GM04503 (cell line): Measurements from ENCODE around the gene NDUFA13.
"Not testable (repeated sequence)": the region's sequence is repeated elsewhere in the genome, so short reads cannot be mapped to it uniquely, and the experiment has no call there.

Experiments used
- DNase-seq: peaks from one replicate; pipeline ENCODE4 v3.0.0-alpha.2; 2012; ENCODE audit warnings: low read depth

The NDUFA13 gene

DNA sequence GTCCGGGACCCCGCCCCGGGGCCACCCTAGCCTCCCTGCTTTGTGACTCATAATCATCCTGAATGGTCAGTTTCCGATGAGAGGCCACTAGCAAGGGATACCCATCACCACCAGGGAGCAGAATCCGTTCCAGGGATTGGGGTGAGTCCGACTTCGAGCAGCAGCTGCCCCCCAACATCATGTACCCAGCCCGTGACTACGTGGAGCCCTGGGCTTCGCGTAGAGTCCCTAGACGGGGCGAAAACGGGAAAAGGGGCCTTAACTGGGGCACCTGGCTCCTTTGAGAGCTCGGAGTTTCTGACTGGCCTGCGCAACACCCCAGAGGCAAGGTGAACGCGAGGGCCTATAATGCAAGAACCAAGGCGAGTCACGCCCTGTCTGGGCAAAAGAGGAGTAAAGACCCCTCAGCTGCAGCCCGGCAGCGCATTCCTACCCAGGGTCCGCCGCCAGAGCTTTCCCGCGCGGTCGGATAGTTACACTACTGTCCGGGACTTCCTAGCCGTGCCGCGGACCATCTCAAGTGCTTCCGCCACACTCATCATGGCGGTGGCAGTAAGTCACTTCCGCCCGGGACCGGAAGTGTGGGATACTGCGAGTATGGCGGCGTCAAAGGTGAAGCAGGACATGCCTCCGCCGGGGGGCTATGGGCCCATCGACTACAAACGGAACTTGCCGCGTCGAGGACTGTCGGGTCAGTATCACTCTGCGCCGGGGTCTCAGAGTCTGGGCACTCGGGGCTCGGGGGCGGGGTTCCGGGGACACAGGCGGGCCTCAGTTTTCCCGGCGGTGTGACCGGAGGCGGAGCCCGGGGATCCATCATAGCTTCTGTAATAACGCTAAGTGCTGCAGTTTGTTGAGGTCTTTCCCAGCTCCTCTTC lies at the start of gene NDUFA13:
Gene NDUFA13 (plus strand): TSS at position 584 of the 878 bp plus-strand sequence. CDS start 14 bp downstream, at position 598.
- DNase-seq: peak; percentile 54

DNA sequence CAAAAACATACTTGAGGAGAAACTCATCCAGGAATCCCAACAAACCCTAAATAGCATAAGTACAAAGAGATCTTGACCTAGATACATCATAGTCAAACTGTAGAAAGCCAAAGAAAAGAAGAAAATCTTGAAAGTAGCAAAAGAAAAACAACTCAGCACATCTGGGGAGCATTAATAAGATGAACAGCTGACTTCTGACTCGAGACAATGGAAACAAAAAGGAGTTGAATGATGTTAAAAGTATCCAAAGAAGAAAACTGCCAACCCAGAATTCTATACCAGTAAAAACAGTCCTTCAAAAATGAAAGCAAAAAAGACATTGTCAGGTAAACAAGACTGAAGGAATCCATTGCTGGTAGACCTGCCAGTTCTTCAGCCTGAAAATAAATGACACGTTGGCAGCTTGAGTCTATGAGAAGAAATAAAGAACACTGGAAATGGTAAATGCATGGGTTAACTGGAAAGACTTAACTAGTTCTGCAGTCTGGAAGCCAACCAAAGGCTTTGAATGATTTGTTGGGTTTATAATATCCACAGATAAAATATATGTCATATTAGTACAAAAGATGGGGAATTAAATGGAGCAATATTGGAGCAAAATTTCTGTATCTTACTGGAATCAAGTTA lies 47.5 kb upstream of the NDUFA13 start:
- no peak for DNase-seq

DNA sequence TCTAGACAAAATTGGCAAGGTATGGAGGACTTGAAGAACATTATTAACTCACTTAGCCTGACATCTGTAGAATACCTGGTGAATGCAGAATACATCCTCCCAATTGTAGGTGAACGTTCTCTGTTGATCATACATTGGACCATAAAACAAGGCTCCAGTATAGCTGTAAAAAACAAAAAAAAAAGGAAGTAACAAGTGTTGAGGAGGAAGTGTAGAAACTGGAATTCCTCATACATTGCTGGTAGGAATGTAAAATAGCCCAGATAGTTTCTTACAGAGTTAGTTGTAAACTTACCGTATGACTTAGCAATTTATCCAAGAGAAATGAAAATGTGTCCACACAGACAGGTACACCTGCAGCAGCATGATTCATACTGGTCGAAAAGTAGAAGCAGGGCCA lies 45.4 kb upstream of the NDUFA13 start:
- no peak for DNase-seq

DNA sequence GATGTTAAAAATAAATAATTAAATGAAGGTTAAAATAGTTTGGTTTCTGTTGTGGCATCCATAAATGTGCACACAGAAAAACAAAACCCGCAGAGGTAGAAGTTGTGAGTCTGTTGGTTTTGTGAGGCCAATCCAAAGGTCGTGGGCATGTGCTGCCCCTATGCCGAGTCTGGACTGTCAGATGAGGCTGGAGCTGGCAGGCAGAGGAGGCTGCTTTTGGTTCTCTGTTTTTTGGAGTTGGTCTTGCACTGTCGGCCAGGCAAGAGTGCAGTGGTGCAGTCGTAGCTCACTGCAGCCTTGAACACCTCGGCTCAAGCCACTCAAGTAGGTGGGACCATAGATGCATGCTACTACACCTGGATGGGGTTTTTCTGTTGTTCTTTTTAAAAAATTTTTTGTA lies 44.3 kb upstream of the NDUFA13 start:
- DNase-seq: no peak

DNA sequence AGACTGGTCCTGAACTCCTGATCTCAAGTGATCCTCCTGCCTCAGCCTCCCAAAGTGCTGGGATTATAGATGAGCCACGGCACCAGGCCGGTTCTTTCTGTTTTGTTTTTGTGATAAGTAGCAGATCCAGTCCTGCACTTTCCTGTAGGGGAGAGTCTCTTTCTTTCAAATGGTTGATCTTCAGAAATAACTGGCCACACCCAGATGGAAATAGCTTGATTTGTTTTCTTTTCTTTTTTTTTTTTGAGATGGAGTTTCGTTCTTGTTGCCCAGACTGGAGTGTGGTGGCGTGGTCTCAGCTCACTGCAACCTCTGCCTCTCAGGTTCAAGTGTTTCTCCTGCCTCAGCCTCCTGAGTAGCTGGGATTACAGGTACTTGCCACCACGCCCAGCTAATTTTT lies 43.9 kb upstream of the NDUFA13 start:
- not testable (repeated sequence) for DNase-seq

DNA sequence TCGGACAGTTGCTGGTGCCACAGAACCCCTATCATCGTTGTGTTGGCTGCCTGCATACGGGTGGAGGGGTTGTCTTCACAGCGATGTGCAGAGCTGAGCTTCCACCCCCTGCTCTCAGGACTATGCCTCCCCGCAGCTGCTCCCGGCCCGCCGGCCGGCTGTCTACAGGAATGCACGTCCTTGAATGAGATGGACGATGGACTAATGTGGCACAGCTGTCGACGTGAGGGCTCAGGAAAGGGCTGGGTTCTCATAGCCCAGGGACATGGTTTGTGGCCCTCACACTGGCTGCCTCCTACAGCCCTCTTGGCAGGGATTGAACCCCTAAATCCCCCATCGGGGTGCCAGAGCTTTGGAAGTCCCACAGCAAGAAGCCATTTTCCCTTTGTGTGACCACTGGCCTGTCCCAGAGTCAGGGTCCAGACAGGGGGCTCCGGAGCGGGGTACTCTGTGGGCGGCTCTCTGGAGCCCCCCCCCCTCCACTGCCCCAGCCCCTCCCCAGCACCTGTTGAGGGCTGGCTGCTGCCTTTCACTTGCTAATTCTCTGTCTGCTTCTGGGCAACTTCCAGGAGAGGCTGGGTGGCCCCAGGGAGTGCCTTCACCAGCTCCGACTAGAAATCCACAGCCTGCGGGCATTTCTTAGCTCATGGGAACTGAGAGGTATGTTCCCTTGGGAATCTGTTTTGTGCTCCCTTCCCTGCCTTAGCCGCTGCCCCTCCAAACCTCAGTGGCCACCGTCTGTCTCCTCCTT lies 40.8 kb upstream of the NDUFA13 start:
- no peak for DNase-seq

DNA sequence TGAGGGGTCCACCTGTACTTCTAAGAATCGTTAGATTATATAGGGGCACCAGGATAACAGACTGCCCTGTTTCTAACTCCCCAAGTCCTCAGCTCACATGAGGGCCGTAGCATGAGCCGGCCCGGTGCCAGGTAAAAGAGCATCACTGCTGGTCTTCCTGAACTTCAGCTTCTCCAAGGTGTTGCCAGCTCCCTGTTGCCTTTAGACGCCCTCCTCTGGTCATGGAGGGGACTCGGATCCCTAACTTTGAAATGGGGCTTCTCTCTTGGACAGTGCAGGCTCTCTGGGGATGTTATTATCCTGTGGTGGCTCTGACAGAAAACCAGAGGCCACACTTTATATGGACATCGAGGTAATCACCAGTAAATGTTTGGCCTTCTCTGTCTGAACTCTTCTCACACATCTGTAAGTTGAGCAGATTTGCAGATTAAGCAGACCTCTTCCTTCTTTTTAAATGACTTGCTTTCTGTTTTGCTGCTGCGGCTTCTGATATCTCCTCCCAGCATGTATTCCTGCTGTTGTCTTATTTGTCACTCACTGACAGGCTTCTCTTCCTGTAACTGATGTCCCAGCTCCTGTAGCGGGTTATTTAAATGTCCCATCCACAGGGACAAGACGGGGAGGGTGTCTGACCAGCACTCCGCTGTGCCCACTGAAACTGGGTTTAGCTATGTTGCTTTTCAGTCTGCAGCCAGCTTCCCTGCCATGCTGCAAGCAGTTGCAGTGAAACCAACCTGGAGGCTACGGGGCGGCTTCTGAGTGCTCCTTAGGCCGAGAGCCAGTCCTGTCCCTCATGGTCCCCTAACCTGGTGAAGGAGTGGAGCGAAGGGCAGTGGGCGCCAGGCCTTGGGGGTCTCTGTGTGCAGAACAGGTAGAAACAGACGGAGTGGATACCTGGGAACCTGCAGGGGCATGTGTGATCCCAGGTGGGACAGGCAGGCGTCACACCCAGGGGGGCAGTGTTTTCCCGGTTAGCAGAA lies 39.9 kb upstream of the NDUFA13 start:
- DNase-seq: no peak

DNA sequence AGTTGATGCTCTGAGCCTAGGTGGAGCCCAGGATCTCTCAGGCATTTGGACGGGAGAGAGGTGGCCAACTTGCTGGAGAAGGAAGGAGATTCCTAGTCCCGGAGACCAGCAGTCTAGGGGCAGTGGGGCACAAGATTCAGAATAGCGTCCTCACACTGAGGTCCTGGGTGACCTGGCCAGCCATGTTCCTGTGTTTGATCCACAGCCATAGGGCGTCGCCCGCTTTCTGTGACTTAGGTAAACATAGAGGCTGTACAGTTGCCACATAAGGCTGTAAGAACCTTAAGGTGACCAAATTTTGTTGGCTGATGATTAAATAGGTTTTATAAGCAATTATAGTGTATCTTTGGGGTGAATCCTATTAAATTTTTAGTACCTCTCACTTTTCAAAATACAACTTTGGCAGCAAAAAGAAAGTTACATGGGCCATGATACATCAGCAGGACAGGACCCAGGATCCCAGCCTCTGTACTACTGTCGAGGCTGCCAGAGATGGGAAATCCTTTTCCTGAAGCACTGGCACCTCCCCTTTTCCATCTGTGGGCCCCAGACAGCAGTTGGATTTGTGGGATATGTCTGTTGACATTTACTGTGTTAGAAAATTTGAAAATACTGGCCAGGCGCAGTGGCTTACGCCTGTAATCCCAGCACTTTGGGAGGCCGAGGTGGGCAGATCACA lies 38.2 kb upstream of the NDUFA13 start:
- DNase-seq: no peak

DNA sequence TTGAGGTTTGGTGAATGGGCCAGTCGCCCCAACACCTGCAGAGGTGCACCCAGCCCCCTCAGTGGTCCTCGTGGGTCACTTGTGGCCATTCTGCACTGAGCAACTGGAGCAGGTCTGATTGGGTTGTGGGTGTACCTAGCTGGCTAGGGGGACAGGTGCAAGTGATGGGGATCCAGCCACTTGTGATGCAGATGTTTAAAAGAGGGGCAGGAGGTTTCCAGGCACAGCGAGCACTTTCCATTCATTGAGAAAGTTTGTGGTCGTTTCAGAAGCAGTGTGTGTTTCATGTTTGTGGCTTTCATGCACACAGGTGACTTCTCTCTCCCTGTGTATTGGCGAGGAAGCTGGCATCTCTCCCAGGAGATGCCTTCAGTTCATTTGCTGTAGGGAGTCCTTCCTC lies 35.3 kb upstream of the NDUFA13 start:
- DNase-seq: no peak

DNA sequence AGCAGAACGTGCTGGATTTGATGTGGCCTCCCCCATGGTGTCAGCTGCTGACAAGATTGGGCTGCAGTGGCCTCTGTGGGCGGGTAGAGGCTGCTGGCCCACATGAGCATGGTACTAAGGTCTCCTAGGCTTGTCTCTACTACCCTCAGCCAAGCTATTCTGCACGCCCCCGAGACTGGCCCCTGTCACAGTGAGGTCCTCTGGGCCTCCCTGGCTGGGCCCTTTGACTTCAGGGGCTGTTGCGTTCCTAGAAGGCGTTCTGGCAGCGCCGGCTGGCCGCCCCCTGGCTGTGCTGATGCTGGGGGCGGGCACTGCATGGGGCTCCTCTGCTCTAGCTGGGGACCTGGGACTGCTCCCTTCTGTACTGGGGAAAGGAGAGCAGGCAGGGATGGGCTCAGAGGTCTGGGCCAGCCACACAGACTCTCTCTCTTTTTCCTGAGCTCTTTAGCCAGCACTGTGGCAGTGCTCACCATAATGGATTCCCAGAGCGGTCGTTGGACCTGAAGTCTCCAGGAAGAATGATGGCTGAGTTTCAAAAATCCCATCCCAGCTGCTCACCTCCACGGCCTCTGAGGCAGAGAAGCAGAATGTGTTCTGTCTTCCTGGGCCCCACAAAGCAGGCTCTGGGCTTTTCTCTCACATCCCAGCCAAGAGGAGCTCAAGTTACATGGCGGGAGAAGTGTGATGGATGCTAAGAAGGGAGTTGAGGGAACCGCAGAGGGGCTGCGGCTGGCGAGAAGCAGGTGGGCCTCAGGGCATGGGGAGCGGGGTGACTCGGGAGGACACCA lies 33.0 kb upstream of the NDUFA13 start:
- no peak for DNase-seq

DNA sequence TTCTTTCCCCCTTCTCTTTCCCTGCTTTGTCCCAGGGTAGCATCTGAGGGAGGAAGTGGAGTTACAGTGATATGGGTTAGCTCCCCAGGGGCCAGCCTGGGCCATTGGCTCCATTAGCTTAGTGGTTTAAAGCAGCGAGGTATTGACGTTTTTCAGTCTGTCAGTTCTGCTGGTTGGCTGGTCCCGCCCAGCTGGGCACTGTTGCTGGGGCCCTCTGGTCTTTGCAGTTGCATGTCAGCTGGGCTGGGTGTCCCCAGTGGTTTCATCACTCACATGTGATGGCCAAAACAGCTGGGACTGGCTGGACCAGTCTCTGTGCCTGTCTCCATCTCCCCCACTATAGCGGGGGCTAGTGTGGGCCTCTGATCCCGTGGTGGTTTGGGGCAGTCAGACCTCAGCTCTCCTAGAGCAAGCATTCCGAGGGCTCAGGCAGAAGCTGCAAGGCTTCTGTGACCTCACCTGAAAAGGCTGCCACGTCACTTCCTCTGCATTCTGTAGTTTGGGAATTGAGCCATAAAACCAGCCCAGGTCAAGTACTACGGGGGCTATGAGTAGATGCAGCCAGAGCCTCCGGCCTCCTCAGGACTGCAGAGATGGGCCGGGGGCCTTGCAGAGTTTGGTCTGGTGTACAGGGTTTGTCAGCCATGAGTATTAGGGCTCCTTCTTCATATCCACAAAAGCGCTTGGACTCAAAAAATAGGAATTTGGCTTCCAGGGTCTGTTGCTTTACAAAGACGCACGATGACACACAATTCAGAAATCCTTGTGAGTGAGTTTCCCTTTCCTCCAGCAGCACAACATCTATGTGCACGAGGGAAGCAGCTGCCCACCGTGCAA lies 30.6 kb upstream of the NDUFA13 start:
- no peak for DNase-seq

DNA sequence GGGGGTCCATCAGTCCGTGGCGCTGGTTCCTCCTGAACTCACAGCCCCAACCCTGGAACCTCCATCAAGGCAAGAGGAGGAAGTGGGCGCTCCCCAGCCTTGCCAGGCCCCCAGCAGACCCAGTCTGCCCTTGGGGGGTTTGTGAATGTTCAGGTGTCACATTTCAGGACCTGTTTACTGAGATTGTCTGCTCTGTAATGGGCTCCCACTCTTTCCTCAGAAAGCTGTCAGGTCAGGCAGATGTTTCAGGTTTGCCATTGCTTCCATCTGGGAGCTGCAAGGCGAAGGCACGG lies 30.1 kb upstream of the NDUFA13 start:
- DNase-seq: no peak

DNA sequence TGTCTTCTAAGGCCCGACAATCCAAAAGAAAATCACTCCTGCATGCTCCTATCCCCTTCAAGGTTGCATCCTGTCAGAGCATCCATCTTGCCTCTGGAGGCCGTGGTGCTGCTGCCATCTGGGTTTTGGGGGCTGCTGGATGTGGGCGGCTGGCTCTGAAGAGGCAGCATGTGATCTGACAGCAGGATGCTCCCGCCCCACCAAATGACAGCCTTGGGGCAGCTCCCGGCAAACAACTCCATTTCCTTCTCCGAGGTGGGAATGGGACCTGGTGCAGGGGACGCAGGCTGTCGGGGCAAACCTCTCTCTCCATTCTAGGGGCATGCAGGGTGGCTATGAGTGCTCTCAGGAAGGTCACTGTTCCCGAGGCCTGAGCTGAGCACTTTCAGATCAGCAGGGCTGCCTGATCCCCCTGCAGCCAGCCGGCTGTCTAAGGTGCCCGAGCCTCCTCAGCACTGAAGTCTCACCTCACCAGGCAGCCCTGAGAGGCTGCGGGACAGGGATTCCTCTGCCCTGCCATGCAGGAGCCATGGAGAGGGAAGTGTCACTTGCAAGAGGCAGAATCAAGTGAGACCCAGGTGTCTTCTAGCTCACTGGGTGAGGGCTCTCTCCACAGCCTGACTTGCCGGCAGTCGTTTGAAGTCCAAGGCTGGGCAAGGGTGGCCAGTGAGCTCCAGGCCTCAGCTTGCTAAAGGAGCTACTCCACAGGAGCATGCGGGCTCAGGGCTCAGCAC lies 29.5 kb upstream of the NDUFA13 start:
- no peak for DNase-seq

DNA sequence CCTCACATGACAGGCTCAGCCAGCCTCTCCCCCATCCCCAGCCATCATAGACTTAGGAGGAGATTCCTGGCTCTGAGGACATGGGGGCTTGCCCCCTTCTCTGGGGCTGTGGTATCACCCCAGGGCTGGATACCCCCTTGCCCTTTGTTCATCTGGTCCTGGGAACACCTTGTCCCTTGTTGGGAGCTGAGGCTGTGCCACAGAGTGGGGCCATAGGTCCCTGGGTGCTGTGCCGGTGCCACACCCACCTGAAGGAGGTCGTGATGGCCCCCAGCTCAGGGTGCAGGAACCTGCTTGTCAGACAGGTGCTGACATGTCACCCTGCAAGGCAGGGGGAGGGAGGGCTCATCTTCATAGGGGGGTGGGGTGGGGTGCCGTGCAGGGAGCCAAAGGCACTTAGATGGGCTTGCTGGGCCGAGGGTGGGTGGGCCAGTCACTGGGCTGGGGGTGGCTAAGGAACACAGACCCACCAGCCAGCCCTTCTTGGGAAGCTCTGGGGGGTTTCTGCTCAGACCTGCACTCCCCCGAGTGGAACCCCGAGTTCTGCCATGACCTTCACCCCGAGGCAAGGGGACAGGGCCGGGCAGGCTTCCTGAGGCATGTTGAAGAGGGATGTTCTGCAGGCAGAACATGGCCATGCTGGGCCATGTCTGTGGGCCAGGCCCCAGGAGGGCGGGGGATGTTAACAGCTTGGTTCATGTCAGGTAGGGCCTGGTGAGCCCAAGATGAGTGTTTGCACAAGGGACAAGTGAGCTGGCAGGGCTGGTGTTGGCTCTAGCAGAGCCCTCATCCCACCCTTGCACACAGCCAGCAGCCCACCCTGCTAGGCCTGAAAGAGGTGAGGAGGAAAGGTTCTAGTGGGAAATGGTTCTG lies 28.7 kb upstream of the NDUFA13 start:
- no peak for DNase-seq

DNA sequence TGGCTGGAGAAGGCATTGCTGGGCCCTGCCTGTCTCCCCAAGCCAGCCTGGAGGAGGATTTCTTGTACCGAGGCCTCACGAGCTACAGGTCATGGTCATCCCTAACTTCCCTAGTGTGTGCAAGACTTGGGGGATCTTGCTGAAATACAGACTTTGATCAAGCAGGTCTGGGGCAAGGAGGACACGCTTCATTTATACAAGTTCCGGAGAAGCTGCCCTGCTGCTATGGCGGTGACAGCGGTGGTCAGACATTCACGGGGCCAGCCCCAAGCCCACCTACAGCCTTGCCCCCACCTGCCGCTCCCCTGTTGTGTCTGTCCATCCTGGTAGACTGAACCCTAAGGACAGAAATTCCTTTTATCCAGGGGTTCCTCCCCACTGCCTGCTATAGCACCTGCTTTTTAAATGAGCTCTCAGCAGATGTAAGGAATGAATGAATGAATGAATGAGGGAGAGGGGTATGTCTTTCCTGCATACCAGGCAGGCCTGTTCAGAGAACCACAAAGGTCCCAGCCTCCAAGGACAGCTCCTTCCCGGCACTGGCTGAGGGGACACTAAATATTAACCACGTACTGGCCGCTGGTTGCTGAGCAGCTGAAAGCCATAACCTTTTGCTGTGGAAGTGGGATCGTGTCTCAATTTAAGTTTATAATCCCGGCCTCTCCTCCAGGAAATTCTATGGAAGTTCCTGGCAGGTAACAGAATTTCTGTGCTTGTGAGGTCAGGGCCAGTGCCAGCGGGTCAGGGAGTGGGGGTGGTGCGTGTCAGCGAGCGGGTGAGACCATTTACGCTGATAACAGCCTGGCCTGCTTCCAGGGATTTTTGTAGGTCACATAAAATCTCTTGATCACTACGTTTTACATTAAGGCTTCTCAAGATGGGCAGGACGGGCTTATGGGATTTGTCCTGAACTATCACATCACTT lies 27.8 kb upstream of the NDUFA13 start:
- no peak for DNase-seq

DNA sequence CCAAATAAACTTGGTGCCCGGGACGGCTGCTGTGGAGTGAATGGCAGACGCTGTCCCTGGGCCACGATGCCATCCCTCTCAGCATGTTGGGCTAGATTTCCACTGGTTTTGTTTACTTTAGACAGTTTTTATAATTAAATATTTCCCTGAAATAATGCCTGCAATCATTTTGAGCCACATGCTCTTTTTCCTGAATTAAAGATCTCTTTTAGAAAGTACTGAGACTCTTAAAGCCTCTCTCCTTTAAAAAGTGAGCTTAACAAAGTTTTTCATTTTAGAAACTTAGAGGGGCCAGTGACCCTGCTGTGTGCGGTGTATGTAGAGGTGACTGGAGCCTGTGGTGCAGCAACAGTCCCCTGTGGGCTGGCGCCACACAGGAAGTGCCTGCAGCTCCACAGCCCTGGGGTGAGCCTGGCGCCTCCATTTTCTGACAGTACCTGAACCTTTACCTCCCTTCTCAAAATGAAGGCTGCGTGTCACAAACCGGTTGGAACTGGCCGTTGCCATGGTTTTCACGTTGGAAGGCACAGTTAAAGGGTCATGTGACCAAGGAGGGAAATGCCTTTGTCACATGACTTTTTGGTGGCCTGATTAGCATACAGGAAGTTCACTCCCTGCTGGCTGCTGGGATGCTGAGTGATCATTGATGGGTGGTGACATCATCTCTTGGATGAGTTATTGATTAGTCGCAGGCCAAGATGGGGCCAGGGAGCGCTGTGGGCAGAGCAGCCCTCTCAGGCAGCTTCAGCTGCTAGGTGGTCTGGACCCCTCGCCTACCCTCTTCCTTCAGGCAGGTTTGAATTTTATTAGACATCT lies 26.9 kb upstream of the NDUFA13 start:
- DNase-seq: peak; percentile 90
